Testis (tissue), 3 donors: Measurements from ENCODE around the gene KIF26A. TPM values are rescaled to one million over a fixed set of nuclear protein-coding genes. Genes with fewer than 3 reads are reported as not detected.

Experiments
- DNase-seq: peaks from one replicate; pipeline ENCODE4 v3.0.0-alpha.2; 2019
- H3K27ac ChIP-seq, 2 donors: fragments of 200-600 bp; sonication (generic); one replicate each; pipeline ENCODE4 v1.5.1; 2019
- H3K27me3 ChIP-seq: fragments of 200-600 bp; sonication (generic); one replicate; pipeline ENCODE4 v1.5.1; 2019
- H3K36me3 ChIP-seq: fragments of 200-600 bp; sonication (generic); one replicate; pipeline ENCODE4 v1.5.1; 2017; ENCODE audit warnings: low read depth; ENCODE audit errors: missing control alignments
- H3K4me1 ChIP-seq: fragments of 200-600 bp; sonication (generic); one replicate; pipeline ENCODE4 v1.5.1; 2019
- H3K4me3 ChIP-seq, 2 donors: fragments of 200-600 bp; sonication (generic); one replicate each; pipeline ENCODE4 v1.5.1; 2017 to 2019
- H3K9me3 ChIP-seq: fragments of 200-600 bp; sonication (generic); one replicate; pipeline ENCODE4 v1.5.1; 2017
- CTCF ChIP-seq, 3 experiments: fragments of 450-650 bp in 2 of 3; fragments of 200-600 bp in 1 of 3; sonication (generic) in 1 of 3; IDR thresholded peaks; one replicate each; pipeline ENCODE4 v1.5.1; 2016 to 2019; ENCODE audit warnings: antibody characterized with exemption in 3 of 3, mild to moderate bottlenecking in 2 of 3, moderate library complexity in 1 of 3
- POLR2A ChIP-seq: fragments of 450-650 bp; IDR thresholded peaks from one replicate; pipeline ENCODE4 v1.6.1; 2017; ENCODE audit warnings: antibody characterized with exemption, mild to moderate bottlenecking, moderate library complexity
- WGBS, 2 donors: methylation state at CpG; one replicate each; pipeline ENCODE4 v1.1.5; 2018; 5-methylcytosine and 5-hydroxymethylcytosine counted together
- intact Hi-C: fragments of 100-400 bp; cut with DNase I; formaldehyde crosslinking; loops from one replicate; pipeline ENCODE4 v1.15.1; 2023; ENCODE audit warnings: low total_unique reads
- polyA plus RNA-seq: library from polyadenylated mRNA; stranded (reverse); fragments of 350-450 nt; fragmentation: Illumina TruSeq; extraction: RNeasy Lipid Tissue Mini Kit (QIAGEN cat#74804); gene quantifications from one replicate; pipeline ENCODE4 v1.2.3, GENCODE V29; 2014; ENCODE audit warnings: low read depth, low replicate concordance; ENCODE audit not compliant: insufficient read depth
- total RNA-seq, 2 donors: library from RNA; depleted of rRNA; stranded (reverse); fragments of >200 nt; gene quantifications; one replicate each; pipeline ENCODE4 v1.2.3, GENCODE V29; 2016

KIF26A gene
- total and polyA plus RNA-seq, 3 donors from 2014 or later: 5.6 to 21.2 (median 18.3) TPM

GRCh38 chr14:104105071-104105821 is 33.1 kb upstream of the KIF26A start:
- DNase-seq: no peak
- no peaks in the 10 kb centered on the region for H3K36me3 ChIP-seq
- H3K4me1 ChIP-seq: no peaks in the 10 kb centered on the region
- no peaks in the 10 kb centered on the region for H3K27me3 ChIP-seq
- H3K9me3 ChIP-seq: no peaks in the 10 kb centered on the region
- no peak overlapping the region for H3K27ac ChIP-seq
- 86 to 94% methylated on average over 6 to 27 of the region's 27 CpGs for WGBS, 2 donors
- intact Hi-C loops: no loop called here
- no peak for TF ChIP-seq CTCF (IDR thresholded peaks at IDR 0.05)
- TF ChIP-seq POLR2A: no peak
- no peak overlapping the region for H3K4me3 ChIP-seq

- Histone ChIP-seq H3K4me1 (no peaks in the 10 kb centered on the region), H3K27ac (no peak overlapping the region), H3K27me3 (no peaks in the 10 kb centered on the region), H3K36me3 (no peaks in the 10 kb centered on the region), H3K4me3 (no peak overlapping the region), H3K9me3 (no peaks in the 10 kb centered on the region)
- no peak for TF ChIP-seq CTCF (IDR thresholded peaks at IDR 0.05)
- TF ChIP-seq POLR2A: no peak
- no peak for DNase-seq
- intact Hi-C loops: no loop called here
- 84 to 85% methylated on average over 9 to 18 of the region's 18 CpGs for WGBS, 2 donors
Observed at GRCh38 chr14:104105822-104106470, 32.4 kb upstream of the KIF26A start.

- Histone ChIP-seq H3K9me3 (no peaks in the 10 kb centered on the region), H3K36me3 (no peaks in the 10 kb centered on the region), H3K4me3 (no peak overlapping the region), H3K27ac (no peak overlapping the region), H3K27me3 (no peaks in the 10 kb centered on the region), H3K4me1 (no peaks in the 10 kb centered on the region)
- intact Hi-C loops: no loop called here
- no peak for DNase-seq
- 93% methylated on average over 20 of the region's 20 CpGs; no CpG with 5 or more reads in 1 of the 2 donors for WGBS, 2 donors
- TF ChIP-seq POLR2A (no peak), CTCF (IDR thresholded peaks at IDR 0.05) (no peak)
Observed at GRCh38 chr14:104106471-104106991, 31.9 kb upstream of the KIF26A start.

- no peaks in the 10 kb centered on the region for H3K36me3 ChIP-seq
- no peak for DNase-seq
- 90% methylated on average over 19 of the region's 19 CpGs; no CpG with 5 or more reads in 1 of the 2 donors for WGBS, 2 donors
Observed at GRCh38 chr14:104107101-104107581, 31.2 kb upstream of the KIF26A start.

More at GRCh38 chr14:104107101-104107581, 31.2 kb upstream of the KIF26A start:
- intact Hi-C loops: no loop called here
- no peaks in the 10 kb centered on the region for H3K27me3 ChIP-seq
- no peaks in the 10 kb centered on the region for H3K4me1 ChIP-seq
- H3K27ac ChIP-seq: no peak overlapping the region
- H3K9me3 ChIP-seq: no peaks in the 10 kb centered on the region
- no peak for TF ChIP-seq POLR2A
- TF ChIP-seq CTCF (IDR thresholded peaks at IDR 0.05): no peak
- H3K4me3 ChIP-seq: no peak overlapping the region
